Activated CD4-positive, alpha-beta T cell treated with anti-CD3 and anti-CD28 coated beads for 1 hour (primary cell): ENCODE results near the gene PROSER2.

Experiments
- DNase-seq: peaks from one replicate; pipeline ENCODE4 v3.0.0-alpha.2; 2020

The PROSER2 gene

DNA sequence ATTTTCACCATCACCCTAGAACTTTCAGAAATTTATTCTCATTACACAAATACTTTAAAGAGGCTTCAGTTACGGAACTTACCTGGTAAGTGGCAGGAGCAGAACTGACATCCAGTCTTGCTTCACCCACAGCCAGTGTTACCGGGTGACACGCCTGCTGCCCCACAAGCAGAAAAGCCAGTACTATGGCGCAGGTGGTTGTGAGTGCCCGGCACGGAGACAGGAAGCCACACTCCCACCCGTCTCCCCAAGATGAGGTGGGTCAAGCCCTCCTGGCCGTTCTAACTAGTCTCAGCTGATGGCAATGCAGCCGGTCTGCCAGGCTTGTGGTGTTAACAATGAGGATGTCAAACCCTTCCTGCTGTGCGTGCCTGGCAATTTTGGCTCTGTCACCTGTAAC, 86.9 kb downstream of the PROSER2 start:
- no peak for DNase-seq

DNA sequence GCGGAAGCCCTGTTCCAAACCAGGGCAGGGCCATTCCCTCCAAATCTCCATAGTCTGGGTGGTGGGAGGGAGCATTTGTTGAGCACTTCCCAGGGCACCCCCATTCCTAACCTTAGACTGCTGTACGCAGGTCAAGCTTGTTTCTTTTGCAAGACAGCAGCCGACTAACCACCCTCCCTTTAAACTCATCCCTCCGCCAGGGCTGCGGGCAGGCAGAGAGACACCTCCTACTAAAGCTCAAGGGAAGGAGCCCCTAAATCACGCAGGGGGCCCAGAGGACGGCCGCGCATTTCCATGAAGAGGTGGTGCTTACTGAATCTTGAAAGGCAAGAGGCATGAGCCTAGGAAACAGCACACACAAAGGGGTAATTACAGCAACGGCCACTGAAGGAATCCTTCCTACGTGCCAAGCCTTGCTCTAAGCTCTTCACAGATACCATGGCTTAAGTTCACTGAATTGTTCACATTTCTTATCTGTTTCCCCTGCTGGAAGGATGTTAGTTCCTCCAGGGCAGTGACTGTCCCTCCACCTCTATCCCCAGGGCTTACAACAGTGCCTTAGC, 90.0 kb downstream of the PROSER2 start:
- no peak for DNase-seq

DNA sequence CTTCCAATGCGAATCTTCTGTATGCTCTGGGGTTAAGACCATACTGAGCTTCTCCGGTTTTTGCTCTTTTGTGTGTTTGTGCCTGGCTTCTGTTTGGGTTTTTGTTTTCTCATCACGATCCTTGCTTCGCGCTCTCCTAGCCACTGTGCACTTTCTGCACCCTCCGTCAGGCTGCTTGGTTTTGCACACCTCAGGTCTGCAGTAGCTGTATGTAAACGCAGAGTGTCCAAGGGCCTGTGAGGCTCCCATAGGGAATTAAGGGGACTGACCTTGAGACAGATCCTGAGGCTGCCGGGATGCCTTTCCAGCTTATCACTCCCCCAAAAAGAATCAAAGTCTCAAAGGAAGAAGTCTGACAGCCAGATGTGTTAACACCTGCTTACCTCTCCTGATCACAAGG, 95.2 kb downstream of the PROSER2 start:
- no peak for DNase-seq

DNA sequence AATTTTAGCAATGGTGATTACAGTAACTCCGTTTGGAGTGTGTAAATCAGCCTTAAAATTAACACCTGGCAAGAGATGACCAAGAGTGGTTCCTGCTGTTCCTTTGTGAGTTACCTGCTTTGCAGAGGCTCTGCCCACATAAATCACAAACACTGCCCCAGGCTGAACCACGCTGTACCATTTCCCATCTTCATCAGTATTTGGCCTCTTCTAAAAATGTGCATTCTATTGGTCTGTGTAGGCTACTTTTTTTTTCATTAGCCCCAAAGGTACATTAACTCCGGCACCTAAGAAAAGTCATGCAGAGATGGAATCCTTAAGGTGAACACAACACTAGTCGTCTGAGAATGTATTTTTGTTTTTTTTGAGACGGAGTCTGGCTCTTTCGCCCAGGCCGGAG, 96.1 kb downstream of the PROSER2 start:
- DNase-seq: no peak
